ENCODE results near the gene NOC2L.

Gene NOC2L

DNA sequence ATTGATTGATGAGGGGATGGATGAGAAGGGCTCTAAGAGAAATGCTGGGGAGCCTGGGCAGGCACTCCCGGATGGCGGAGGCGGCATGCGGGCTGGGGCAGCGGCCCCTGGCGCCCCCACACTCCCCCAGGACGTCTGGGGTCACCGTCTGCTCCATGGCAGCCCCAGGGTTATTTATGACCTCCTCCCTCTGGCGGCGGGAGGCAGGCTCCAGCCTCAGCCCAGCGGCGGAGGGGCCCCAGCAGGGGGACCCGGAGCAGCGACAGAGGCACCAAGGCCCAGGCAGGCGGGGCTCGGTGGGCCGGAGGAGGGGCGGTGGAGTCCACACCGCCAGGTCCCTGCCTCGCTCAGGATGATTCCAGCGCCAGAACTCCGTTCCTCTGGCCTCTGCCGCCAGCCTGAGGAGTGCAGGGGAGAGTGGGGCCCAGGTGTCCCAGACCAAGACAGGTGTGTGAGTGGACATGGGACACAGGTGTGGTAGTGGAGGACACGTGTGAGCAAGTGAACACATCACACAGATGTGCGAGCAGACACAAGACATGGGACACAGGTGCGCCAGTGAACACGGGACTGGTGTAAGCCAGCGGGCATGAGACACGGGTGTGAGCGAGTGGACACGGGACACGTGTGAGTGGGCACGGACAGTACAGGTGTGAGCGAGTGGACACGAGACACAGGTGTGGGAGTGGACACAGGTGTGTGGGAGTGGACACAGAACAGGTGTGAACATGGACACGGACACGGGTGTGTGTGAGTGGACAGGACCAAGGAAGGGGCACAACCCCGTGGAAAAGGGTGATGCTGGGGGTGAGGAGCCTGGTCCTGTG lies 37.8 kb downstream of the NOC2L start:
- TF ChIP-seq, protein P1, sequence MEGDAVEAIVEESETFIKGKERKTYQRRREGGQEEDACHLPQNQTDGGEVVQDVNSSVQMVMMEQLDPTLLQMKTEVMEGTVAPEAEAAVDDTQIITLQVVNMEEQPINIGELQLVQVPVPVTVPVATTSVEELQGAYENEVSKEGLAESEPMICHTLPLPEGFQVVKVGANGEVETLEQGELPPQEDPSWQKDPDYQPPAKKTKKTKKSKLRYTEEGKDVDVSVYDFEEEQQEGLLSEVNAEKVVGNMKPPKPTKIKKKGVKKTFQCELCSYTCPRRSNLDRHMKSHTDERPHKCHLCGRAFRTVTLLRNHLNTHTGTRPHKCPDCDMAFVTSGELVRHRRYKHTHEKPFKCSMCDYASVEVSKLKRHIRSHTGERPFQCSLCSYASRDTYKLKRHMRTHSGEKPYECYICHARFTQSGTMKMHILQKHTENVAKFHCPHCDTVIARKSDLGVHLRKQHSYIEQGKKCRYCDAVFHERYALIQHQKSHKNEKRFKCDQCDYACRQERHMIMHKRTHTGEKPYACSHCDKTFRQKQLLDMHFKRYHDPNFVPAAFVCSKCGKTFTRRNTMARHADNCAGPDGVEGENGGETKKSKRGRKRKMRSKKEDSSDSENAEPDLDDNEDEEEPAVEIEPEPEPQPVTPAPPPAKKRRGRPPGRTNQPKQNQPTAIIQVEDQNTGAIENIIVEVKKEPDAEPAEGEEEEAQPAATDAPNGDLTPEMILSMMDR (conservative IDR thresholded peaks at IDR 0.05; ENCODE audit: low read depth, low read length) = peak; percentile 47
- Histone ChIP-seq H2AFZ (ENCODE audit: low read depth) (peak overlapping the region; percentile 19; the same call in 1 of the 2 replicates), H3K27ac (no peak overlapping the region), H3K27me3 (ENCODE audit: insufficient read depth, low read depth) (peaks cover 97% of the 10 kb centered on the region), H3K36me3 (ENCODE audit: insufficient read depth) (no peaks in the 10 kb centered on the region), H3K4me1 (ENCODE audit: low read depth, poor library complexity, severe bottlenecking) (peaks cover 31% of the 10 kb centered on the region), H3K79me2 (ENCODE audit: insufficient read depth, low read depth) (no peaks in the 10 kb centered on the region), H4K20me1 (ENCODE audit: insufficient read depth) (no peaks in the 10 kb centered on the region), H3K4me2 (peak overlapping the region; percentile 58), H3K9ac (no peak overlapping the region), H3K4me3 (IDR thresholded peaks at IDR 0.05; ENCODE audit: insufficient read depth, low read depth, low read length) (peak overlapping the region; percentile 55)

DNA sequence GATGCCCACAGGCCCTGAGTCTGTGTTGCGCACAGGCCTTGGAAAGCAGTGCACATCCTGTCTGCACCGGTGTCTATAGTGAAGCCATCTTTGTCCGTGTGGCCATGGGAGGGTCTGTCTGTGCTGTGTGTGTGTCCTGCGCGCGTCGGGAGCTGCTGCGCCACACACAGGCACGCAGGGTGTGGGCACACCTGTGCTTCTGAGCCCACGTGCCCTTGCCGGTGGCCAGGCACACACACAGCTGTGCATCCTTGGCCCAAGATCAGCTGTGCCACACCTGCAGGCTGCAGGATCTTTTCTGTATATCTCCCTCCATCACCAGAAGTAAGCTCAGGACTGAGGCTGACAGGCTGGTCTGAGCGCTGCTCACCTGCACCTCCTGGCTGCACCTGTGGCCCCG lies 38.5 kb downstream of the NOC2L start:
- H3K79me2 ChIP-seq (ENCODE audit: insufficient read depth, low read depth) = no peaks in the 10 kb centered on the region
- H3K36me3 ChIP-seq (ENCODE audit: insufficient read depth) = no peaks in the 10 kb centered on the region
- peak overlapping the region; percentile 55 for H3K4me3 ChIP-seq (IDR thresholded peaks at IDR 0.05; ENCODE audit: insufficient read depth, low read depth, low read length)
- H3K27me3 ChIP-seq (ENCODE audit: insufficient read depth, low read depth) = peaks cover 97% of the 10 kb centered on the region
- H3K4me2 ChIP-seq = peak overlapping the region; percentile 58
- no peak overlapping the region for H2AFZ ChIP-seq (ENCODE audit: low read depth)
- H3K27ac ChIP-seq = no peak overlapping the region
- H3K4me1 ChIP-seq (ENCODE audit: low read depth, poor library complexity, severe bottlenecking) = peaks cover 31% of the 10 kb centered on the region
- TF ChIP-seq, protein P1 (conservative IDR thresholded peaks at IDR 0.05; ENCODE audit: low read depth, low read length) = no peak
- H3K9ac ChIP-seq = no peak overlapping the region
- no peaks in the 10 kb centered on the region for H4K20me1 ChIP-seq (ENCODE audit: insufficient read depth)

- no peaks in the 10 kb centered on the region for H3K79me2 ChIP-seq (ENCODE audit: insufficient read depth, low read depth)
- no peak overlapping the region for H3K9ac ChIP-seq
- H3K4me3 ChIP-seq (IDR thresholded peaks at IDR 0.05; ENCODE audit: insufficient read depth, low read depth, low read length) = no peak overlapping the region
- H3K27ac ChIP-seq = no peak overlapping the region
- no peak overlapping the region; the same call in 1 of the 2 replicates for H3K4me2 ChIP-seq
- H3K27me3 ChIP-seq (ENCODE audit: insufficient read depth, low read depth) = peaks cover 98% of the 10 kb centered on the region
- H2AFZ ChIP-seq (ENCODE audit: low read depth) = no peak overlapping the region
- no peaks in the 10 kb centered on the region for H3K36me3 ChIP-seq (ENCODE audit: insufficient read depth)
- TF ChIP-seq, protein P1 (conservative IDR thresholded peaks at IDR 0.05; ENCODE audit: low read depth, low read length) = no peak
- H4K20me1 ChIP-seq (ENCODE audit: insufficient read depth) = no peaks in the 10 kb centered on the region
- H3K4me1 ChIP-seq (ENCODE audit: low read depth, poor library complexity, severe bottlenecking) = peaks cover 31% of the 10 kb centered on the region
Measured at GRCh38 chr1:920010-920409, 39.0 kb downstream of the NOC2L start.

DNA sequence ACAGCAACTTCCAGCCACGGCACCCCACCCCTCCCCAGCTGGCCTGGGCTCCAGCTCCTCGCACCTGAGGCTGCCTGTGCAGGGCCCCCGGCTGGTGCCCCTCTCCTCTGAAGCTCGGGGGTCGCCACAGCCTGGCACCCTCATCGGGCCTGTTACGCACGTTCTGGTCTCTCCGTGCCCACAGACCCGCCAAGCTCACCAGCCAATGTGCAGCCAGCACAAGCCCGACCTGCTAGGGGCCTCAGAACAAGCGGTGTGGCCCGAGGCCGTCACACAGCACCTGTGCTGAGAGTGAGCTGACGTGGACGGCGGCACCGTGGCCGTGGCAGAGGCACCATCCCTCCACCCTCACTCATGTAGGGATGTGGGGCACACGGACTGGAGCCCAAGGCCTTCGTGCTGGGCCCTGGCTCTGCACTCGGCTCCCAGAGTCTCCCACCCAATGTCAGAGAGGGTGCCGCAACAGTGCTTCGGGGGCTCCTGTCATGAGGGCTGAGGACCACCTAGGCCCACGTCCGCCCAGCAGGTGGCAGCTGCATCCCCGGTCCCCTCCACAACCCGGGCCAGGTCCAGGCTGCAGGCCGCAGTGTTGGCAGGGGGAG lies 39.7 kb downstream of the NOC2L start:
- no peak overlapping the region for H3K4me3 ChIP-seq (IDR thresholded peaks at IDR 0.05; ENCODE audit: insufficient read depth, low read depth, low read length)
- no peaks in the 10 kb centered on the region for H4K20me1 ChIP-seq (ENCODE audit: insufficient read depth)
- no peak overlapping the region for H2AFZ ChIP-seq (ENCODE audit: low read depth)
- H3K27ac ChIP-seq = no peak overlapping the region
- H3K4me2 ChIP-seq = no peak overlapping the region
- TF ChIP-seq, protein P1 (conservative IDR thresholded peaks at IDR 0.05; ENCODE audit: low read depth, low read length) = no peak
- no peaks in the 10 kb centered on the region for H3K79me2 ChIP-seq (ENCODE audit: insufficient read depth, low read depth)
- H3K4me1 ChIP-seq (ENCODE audit: low read depth, poor library complexity, severe bottlenecking) = peaks cover 26% of the 10 kb centered on the region
- H3K27me3 ChIP-seq (ENCODE audit: insufficient read depth, low read depth) = peaks cover 98% of the 10 kb centered on the region
- no peaks in the 10 kb centered on the region for H3K36me3 ChIP-seq (ENCODE audit: insufficient read depth)
- H3K9ac ChIP-seq = no peak overlapping the region

Data from KMS-11 (cell line).